ENCODE measurements around the gene IPCEF1. TPM values are rescaled to one million over a fixed set of nuclear protein-coding genes. Genes with fewer than 3 reads are reported as not detected.

IPCEF1 gene
- polyA plus RNA-seq, 3 donors, result 14.7 to 29.7 (median 16.5) TPM

DNA sequence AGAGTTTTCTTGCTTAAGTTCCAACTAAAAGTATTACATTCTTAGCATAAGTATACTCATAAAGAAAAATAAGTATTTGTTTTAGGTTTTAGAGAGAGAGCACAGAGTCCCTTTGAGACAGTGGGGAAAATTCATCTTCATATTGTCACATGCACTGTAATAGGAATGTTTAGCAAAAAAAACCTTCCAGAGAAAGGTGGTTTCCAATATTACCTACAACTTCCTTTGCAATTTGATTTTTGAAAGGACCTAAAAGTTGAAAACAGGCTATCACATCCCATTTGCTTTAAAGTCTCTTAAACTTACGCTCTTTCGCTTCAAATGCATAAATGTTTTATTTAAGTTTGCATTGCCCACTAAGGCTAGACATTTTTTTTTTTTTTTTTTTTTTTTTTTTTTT is 231.2 kb downstream of the IPCEF1 start:
- Histone ChIP-seq H3K79me2 (ENCODE audit: insufficient read depth, low read length) (no peaks in the 10 kb centered on the region), H3K9ac (ENCODE audit: insufficient read depth, low read length, poor library complexity, severe bottlenecking) (no peak overlapping the region), H3K4me1 (ENCODE audit: control insufficient read depth in 1 of 2, insufficient read depth in 2 of 2, low read length in 2 of 2) (peaks cover 14 to 34% of the 10 kb centered on the region in 2 donors), H3K27me3 (ENCODE audit: control insufficient read depth in 2 of 2, insufficient read depth in 2 of 2, low read length in 2 of 2) (no peaks in the 10 kb centered on the region), H4K20me1 (ENCODE audit: insufficient read depth, low read length) (no peaks in the 10 kb centered on the region), H3K4me3 (replicated peaks in 1 of 3; ENCODE audit: low read depth in 2 of 3, low read length in 3 of 3) (peak overlapping the region in 1 of 3 experiments; percentile 45), H3K4me2 (replicated peaks; ENCODE audit: extremely low read depth, low read length, poor library complexity, severe bottlenecking) (peak overlapping the region; percentile 56), H3K27ac (ENCODE audit: low read depth in 1 of 2, low read length in 2 of 2) (peak overlapping the region in 1 of 2 donors; percentile 61), H3K9me3 (replicated peaks in 1 of 2; ENCODE audit: control insufficient read depth in 1 of 2, insufficient read depth in 1 of 2, low read length in 2 of 2) (peaks cover 0 to 4% of the 10 kb centered on the region in 2 donors), H2AFZ (ENCODE audit: insufficient read depth, low read depth, low read length, poor library complexity, severe bottlenecking) (no peak overlapping the region), H3K36me3 (replicated peaks in 1 of 2; ENCODE audit: control insufficient read depth in 1 of 2, insufficient read depth in 2 of 2, low read length in 2 of 2) (no peaks in the 10 kb centered on the region)
- peak in 2 of 3 donors; percentile 16 to 31 for DNase-seq
- no CpG with 5 or more reads among the region's 2 CpGs for WGBS (ENCODE audit: insufficient coverage)
- no peaks in the 10 kb centered on the region for H3K36me3 Mint-ChIP-seq
- no peak overlapping the region for H3K4me3 Mint-ChIP-seq
- intact Hi-C loops (cut with micrococcal nuclease), result no loop called here
- H3K27me3 Mint-ChIP-seq (ENCODE audit: low read depth in 3 of 3), result no peaks in the 10 kb centered on the region
- peaks cover 35% of the 10 kb centered on the region for H3K4me1 Mint-ChIP-seq
- TF ChIP-seq, protein P1, sequence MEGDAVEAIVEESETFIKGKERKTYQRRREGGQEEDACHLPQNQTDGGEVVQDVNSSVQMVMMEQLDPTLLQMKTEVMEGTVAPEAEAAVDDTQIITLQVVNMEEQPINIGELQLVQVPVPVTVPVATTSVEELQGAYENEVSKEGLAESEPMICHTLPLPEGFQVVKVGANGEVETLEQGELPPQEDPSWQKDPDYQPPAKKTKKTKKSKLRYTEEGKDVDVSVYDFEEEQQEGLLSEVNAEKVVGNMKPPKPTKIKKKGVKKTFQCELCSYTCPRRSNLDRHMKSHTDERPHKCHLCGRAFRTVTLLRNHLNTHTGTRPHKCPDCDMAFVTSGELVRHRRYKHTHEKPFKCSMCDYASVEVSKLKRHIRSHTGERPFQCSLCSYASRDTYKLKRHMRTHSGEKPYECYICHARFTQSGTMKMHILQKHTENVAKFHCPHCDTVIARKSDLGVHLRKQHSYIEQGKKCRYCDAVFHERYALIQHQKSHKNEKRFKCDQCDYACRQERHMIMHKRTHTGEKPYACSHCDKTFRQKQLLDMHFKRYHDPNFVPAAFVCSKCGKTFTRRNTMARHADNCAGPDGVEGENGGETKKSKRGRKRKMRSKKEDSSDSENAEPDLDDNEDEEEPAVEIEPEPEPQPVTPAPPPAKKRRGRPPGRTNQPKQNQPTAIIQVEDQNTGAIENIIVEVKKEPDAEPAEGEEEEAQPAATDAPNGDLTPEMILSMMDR (IDR thresholded peaks at IDR 0.05), result no peak
- peaks cover 0 to 11% (median 5%) of the 10 kb centered on the region in 7 donors for H3K9me3 Mint-ChIP-seq
- no peak overlapping the region for H3K27ac Mint-ChIP-seq

GRCh38 chr6:154123155-154123956 is 233.2 kb downstream of the IPCEF1 start:
- intact Hi-C loops (cut with micrococcal nuclease), result no loop called here
- no peak overlapping the region for H3K9ac ChIP-seq (ENCODE audit: insufficient read depth, low read length, poor library complexity, severe bottlenecking)
- DNase-seq, result peak in 1 of 3 donors; percentile 52
- no peaks in the 10 kb centered on the region for H3K79me2 ChIP-seq (ENCODE audit: insufficient read depth, low read length)
- no peak overlapping the region for H3K4me2 ChIP-seq (replicated peaks; ENCODE audit: extremely low read depth, low read length, poor library complexity, severe bottlenecking)
- H3K4me3 ChIP-seq (replicated peaks in 1 of 3; ENCODE audit: low read depth in 2 of 3, low read length in 3 of 3), result no peak overlapping the region
- Mint-ChIP-seq H3K9me3 (peaks cover 0 to 11% (median 5%) of the 10 kb centered on the region in 7 donors), H3K4me1 (peaks cover 35% of the 10 kb centered on the region), H3K36me3 (no peaks in the 10 kb centered on the region), H3K27ac (no peak overlapping the region), H3K4me3 (no peak overlapping the region), H3K27me3 (ENCODE audit: low read depth in 3 of 3) (peaks cover 0 to 4% (median 0%) of the 10 kb centered on the region in 3 donors)
- no peak overlapping the region for H2AFZ ChIP-seq (ENCODE audit: insufficient read depth, low read depth, low read length, poor library complexity, severe bottlenecking)
- WGBS (ENCODE audit: insufficient coverage), result 71% methylated on average over 4 of the region's 8 CpGs
- H3K36me3 ChIP-seq (replicated peaks in 1 of 2; ENCODE audit: control insufficient read depth in 1 of 2, insufficient read depth in 2 of 2, low read length in 2 of 2), result no peaks in the 10 kb centered on the region
- H3K4me1 ChIP-seq (ENCODE audit: control insufficient read depth in 1 of 2, insufficient read depth in 2 of 2, low read length in 2 of 2), result peaks cover 14 to 34% of the 10 kb centered on the region in 2 donors
- H3K27me3 ChIP-seq (ENCODE audit: control insufficient read depth in 2 of 2, insufficient read depth in 2 of 2, low read length in 2 of 2), result no peaks in the 10 kb centered on the region
- H3K27ac ChIP-seq (ENCODE audit: low read depth in 1 of 2, low read length in 2 of 2), result no peak overlapping the region
- TF ChIP-seq, protein P1 (IDR thresholded peaks at IDR 0.05), result no peak
- no peaks in the 10 kb centered on the region for H4K20me1 ChIP-seq (ENCODE audit: insufficient read depth, low read length)
- H3K9me3 ChIP-seq (replicated peaks in 1 of 2; ENCODE audit: control insufficient read depth in 1 of 2, insufficient read depth in 1 of 2, low read length in 2 of 2), result peaks cover 0 to 4% of the 10 kb centered on the region in 2 donors

Data from CD14-positive monocyte (primary cell).